ENCODE data around the gene PPHLN1.

Gene PPHLN1

GRCh38 chr12:42283739-42284138 lies 42.2 kb upstream of the PPHLN1 start:
- no peak for TF ChIP-seq ZFX (IDR thresholded peaks at IDR 0.05; ENCODE audit: borderline replicate concordance)
- TF ChIP-seq CTCF (IDR thresholded peaks at IDR 0.05): no peak
- no peak overlapping the region for H3K27ac ChIP-seq

DNA sequence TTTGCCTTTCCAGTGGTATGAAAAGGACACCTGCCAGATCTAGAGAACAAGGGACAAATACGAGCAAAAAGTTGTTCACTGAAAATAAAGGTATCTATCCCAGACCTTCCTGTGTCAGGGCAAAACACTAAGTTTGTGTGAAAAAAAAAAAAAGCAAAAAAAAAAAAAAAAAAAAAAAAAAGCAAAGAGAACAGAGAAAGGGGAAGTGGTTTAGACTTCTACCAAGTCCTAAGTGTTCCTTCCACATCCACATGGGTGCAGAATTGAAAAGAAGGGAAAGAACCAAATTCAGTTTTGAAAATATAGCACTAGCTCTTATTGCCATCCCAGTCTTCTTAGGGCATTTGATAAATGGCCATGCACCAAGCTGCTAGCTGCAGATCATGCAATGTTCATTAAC lies 41.8 kb upstream of the PPHLN1 start:
- TF ChIP-seq CTCF (IDR thresholded peaks at IDR 0.05) (no peak), ZFX (IDR thresholded peaks at IDR 0.05; ENCODE audit: borderline replicate concordance) (no peak)
- no peak overlapping the region for H3K27ac ChIP-seq

DNA sequence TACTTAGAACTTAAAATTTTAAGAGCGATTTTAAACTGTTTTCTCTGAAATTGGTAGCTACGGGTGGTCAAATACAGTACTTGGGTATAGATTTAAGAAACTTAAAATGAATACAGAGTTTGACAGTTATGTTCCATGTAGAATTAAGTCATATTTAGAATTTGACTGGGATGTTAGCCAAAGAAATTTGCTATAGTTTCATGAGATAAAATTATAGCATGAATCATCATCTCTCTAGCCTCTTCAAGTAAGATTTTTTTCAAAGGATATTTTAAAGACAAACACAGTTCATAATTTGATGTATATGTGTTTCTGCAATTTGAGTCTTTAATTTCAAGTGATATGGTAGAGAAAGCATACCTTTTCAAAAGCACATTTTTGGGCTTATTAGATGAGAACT lies 41.1 kb upstream of the PPHLN1 start:
- H3K27ac ChIP-seq: no peak overlapping the region
- TF ChIP-seq ZFX (IDR thresholded peaks at IDR 0.05; ENCODE audit: borderline replicate concordance) (no peak), CTCF (IDR thresholded peaks at IDR 0.05) (no peak)

GRCh38 chr12:42285431-42285830 lies 40.5 kb upstream of the PPHLN1 start:
- no peak overlapping the region for H3K27ac ChIP-seq
- TF ChIP-seq ZFX (IDR thresholded peaks at IDR 0.05; ENCODE audit: borderline replicate concordance): no peak
- no peak for TF ChIP-seq CTCF (IDR thresholded peaks at IDR 0.05)

DNA sequence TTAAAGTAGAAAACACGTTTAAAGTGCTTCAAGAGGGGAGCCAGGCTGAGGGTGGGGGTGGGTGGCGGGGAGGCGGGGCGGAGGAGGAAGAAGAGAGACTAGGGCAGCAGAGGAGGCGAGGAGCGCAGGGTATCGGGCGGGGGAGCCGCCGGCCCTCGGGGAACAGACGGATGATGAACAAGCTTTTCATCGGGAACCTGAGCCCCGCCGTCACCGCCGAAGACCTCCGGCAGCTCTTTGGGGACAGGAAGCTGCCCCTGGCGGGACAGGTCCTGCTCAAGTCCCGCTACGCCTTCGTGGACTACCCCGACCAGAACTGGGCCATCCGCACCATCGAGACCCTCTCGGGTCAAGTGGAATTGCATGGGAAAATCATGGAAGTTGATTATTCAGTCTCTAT lies 39.2 kb upstream of the PPHLN1 start:
- TF ChIP-seq CTCF (IDR thresholded peaks at IDR 0.05): no peak

DNA sequence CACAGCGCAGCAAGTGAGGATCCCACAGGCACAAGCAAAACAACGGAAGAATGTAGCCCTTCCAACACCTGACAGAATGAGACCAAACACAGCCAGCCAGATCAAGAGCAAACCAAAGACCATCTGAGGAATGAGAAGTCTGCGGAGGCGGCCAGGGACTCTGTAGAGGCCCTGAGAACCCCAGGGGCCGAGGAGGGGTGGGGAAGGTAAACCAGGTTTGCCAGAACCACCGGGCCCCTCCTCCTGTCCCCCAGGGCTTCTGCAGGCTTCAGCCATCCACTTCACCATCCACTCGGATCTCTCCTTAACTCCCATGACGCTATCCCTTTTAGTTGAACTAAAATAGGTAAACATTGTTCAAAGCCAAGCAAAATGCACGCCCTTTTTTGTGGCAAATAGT lies 37.4 kb upstream of the PPHLN1 start:
- no peak for TF ChIP-seq CTCF (IDR thresholded peaks at IDR 0.05)
- no peak for TF ChIP-seq ZFX (IDR thresholded peaks at IDR 0.05; ENCODE audit: borderline replicate concordance)
- H3K27ac ChIP-seq: no peak overlapping the region

More for the DNA sequence above, 39.2 kb upstream of the PPHLN1 start:
- H3K27ac ChIP-seq: no peak overlapping the region

DNA sequence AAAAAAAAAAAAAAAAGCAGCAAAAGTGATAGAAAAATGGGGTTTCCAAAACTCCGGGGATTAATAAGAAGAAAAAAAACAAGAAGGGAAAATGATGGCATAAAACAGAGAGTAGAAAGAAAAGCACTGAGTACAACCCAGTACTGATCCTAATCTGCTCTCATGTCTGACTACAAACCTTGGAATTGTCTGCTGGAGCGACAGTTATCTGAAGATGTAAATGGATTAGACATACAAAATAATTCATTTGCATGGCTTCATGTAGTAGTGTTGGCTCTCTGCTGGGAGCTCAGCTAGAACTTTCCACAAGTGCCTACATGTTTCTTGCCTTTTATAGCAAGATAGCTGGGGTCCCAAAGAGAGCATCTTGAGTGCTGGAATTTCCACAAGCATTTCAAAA lies 34.3 kb upstream of the PPHLN1 start:
- H3K27ac ChIP-seq: no peak overlapping the region
- TF ChIP-seq CTCF (IDR thresholded peaks at IDR 0.05) (no peak), ZFX (IDR thresholded peaks at IDR 0.05; ENCODE audit: borderline replicate concordance) (no peak)

All from 22Rv1 (cell line).